Right kidney (tissue), 1 donor: ENCODE results near the gene TXN.
"Not testable (repeated sequence)": the region's sequence is repeated elsewhere in the genome, so short reads cannot be mapped to it uniquely, and the experiment has no call there.

ENCODE experiments used
- DNase-seq: peaks from one replicate; pipeline ENCODE4 v3.0.0-alpha.2; 2016

Gene TXN

GRCh38 chr9:110213413-110214044, 42.8 kb downstream of the TXN start:
- no peak for DNase-seq

GRCh38 chr9:110208031-110208430, 48.3 kb downstream of the TXN start, which contains the start of gene C9orf152:
TSS of gene C9orf152 (minus strand) at chr9:110208159. CDS start at chr9:110207579, 580 bp downstream.
- no peak for DNase-seq

- peak; percentile 51 for DNase-seq
Observed at GRCh38 chr9:110207071-110207641, 49.2 kb downstream of the TXN start.

DNA sequence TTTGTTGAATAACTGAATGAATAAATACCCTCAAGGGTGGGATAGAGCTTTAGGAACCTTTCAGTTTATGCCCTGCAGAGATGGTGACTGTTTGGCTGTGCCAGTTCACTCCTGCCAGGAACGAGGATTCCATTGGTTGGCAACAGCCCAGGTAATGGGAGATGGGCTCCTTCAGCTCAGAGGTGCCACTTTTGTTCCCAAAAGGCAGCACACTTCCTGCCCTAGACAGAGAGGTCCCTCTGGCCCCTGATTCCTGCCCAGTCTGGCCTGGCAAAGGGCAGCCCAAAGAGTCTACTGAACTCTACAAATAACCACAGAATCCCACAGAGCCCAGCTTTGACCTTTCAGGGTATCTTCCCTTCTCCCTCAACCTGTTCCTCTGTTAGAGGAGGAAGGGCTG, 49.9 kb downstream of the TXN start:
- DNase-seq, result no peak

- not testable (repeated sequence) for DNase-seq
Observed at GRCh38 chr9:110205612-110206011, 50.7 kb downstream of the TXN start.

DNA sequence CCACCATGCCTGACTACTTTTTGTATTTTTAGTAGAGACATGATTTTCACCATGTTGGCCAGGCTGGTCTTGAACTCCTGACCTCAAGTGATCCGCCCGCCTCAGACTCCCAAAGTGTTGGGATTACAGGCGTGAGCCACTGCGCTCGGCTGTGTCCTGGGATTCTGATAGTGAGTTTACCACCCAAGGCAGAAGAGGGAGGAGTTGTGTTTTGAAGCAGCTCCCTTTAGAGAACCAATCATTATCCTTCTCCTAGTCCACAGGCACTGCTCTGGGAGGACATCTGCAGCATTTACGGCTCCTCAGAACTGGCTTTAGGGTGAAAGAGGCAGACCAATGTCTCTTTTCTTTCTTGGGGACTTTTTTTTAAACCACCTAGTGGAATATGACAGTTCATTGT, 54.1 kb downstream of the TXN start:
- DNase-seq, result no peak

DNA sequence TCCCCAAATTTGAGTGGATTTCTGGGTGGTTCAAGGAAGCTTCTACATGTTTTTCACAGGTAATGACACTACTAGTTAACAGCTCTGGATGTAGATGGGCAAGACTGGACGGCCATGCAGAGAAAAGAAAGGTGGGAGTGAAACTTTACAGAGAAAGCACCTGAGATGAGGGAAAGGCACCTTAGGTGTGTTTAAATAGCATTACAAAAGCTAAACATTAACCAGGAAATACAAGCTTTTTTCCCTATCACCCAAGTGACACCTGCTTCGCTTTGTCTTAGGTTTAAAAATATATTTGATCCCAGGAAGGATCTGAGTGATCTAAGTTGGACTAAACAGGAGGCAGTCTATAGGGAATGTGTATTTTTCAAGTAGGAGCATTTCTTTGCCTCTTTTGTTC, 56.7 kb downstream of the TXN start:
- DNase-seq, result no peak

DNA sequence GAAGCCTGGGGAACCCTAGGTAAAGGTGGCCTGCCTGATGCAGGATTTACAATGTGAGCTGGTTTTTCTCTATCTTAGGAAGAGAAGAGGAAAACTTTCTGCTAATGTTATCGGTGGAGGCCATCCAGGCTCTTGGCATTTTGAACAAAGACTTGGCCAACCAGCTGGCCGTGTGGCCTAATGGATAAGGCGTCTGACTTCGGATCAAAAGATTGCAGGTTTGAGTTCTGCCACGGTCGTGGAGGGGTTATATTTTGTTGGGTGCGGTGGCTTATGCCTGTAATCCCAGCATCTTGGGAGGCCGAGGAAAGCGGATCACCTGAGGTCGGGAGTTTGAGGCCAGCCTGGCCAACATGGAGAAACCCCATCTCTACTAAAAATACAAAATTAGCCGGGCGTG, 58.0 kb downstream of the TXN start:
- no peak for DNase-seq

GRCh38 chr9:110197330-110198187, 58.7 kb downstream of the TXN start:
- no peak for DNase-seq

- DNase-seq, result not testable (repeated sequence)
Observed at GRCh38 chr9:110196084-110196499, 60.2 kb downstream of the TXN start.
